ENCODE results near the gene VTI1A.

DNA sequence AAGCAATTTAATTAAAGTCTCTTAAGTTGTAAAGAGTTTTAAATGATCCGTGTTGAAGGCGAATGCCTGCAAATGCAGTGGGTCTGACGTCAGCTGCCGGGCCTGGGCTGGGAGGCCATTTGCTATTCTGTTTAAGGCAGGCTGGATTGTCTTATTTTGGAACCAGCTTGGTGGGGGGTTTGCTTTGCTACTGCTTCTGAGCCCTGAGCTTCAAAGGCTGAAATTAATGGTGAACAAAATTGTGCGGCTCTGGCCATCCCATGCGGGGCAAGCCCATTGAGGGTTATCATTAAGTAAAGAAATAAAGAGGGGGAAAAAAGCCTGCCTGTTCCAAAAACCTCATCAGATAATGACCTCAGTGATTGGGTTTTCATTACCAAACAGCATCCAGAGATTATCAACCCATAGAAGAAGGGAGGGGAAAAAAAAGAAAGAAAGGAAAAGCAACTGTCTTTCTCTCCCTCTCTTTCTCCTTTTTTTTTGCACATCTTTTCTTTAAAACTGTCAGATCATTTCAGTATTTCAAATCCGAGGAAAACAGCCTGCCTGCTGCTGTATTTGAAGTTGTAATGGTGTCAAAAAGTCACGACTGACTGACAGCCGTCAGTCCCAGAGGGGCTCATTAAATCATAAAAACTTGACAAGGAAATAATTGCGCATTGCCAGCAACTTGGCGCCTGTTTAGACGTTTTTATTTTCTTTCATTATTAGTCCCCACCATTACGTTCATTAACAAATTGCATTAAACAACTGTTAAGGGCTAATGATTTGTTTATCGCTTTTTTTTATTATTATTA, 371.2 kb downstream of the VTI1A start:
- TF ChIP-seq, protein P1, sequence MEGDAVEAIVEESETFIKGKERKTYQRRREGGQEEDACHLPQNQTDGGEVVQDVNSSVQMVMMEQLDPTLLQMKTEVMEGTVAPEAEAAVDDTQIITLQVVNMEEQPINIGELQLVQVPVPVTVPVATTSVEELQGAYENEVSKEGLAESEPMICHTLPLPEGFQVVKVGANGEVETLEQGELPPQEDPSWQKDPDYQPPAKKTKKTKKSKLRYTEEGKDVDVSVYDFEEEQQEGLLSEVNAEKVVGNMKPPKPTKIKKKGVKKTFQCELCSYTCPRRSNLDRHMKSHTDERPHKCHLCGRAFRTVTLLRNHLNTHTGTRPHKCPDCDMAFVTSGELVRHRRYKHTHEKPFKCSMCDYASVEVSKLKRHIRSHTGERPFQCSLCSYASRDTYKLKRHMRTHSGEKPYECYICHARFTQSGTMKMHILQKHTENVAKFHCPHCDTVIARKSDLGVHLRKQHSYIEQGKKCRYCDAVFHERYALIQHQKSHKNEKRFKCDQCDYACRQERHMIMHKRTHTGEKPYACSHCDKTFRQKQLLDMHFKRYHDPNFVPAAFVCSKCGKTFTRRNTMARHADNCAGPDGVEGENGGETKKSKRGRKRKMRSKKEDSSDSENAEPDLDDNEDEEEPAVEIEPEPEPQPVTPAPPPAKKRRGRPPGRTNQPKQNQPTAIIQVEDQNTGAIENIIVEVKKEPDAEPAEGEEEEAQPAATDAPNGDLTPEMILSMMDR (IDR thresholded peaks at IDR 0.05; ENCODE audit: poor library complexity), result no peak
- TF ChIP-seq EZH2 (IDR thresholded peaks at IDR 0.05; ENCODE audit: borderline replicate concordance), result no peak
